ENCODE results near the gene HRCT1. TPM values are rescaled to one million over a fixed set of nuclear protein-coding genes. Genes with fewer than 3 reads are reported as not detected.

HRCT1 gene
- total and polyA plus RNA-seq, 2 experiments from 2014 or later, result not detected

GRCh38 chr9:35928591-35929452 lies 22.8 kb downstream of the HRCT1 start:
- H3K27ac Mint-ChIP-seq, result no peak overlapping the region
- no peaks in the 10 kb centered on the region for H3K4me1 ChIP-seq (ENCODE audit: insufficient read depth)
- H2AFZ ChIP-seq, result no peak overlapping the region
- H3K79me2 ChIP-seq (replicated peaks; ENCODE audit: insufficient read depth), result no peaks in the 10 kb centered on the region
- no peaks in the 10 kb centered on the region; the same call in 2 of the 3 replicates for H3K9me3 Mint-ChIP-seq
- peaks cover 3% of the 10 kb centered on the region; the same call in 2 of the 3 replicates for H3K4me1 Mint-ChIP-seq
- no peaks in the 10 kb centered on the region for H3K36me3 ChIP-seq (ENCODE audit: insufficient read depth)
- H3K27me3 Mint-ChIP-seq (ENCODE audit: insufficient read depth, low read depth, poor library complexity), result peaks cover 4% of the 10 kb centered on the region
- H3K4me3 ChIP-seq, result no peak overlapping the region
- no peaks in the 10 kb centered on the region for H4K20me1 ChIP-seq (replicated peaks; ENCODE audit: insufficient read depth)
- no peaks in the 10 kb centered on the region for H3K36me3 Mint-ChIP-seq (ENCODE audit: low read depth)
- H3F3A ChIP-seq (replicated peaks; ENCODE audit: low read depth), result no peaks in the 10 kb centered on the region
- H3K9me2 ChIP-seq (ENCODE audit: insufficient read depth), result no peaks in the 10 kb centered on the region
- TF ChIP-seq POLR2AphosphoS5 (IDR thresholded peaks at IDR 0.05; ENCODE audit: low read depth) (no peak), EZH2 (IDR thresholded peaks at IDR 0.05; ENCODE audit: low read depth, unreplicated experiment) (no peak), NANOG (IDR thresholded peaks at IDR 0.05; ENCODE audit: borderline replicate concordance) (no peak)
- no peak for ATAC-seq
- no peak overlapping the region for H3K27ac ChIP-seq (ENCODE audit: low read depth)
- H3K27me3 ChIP-seq (ENCODE audit: insufficient read depth), result no peaks in the 10 kb centered on the region
- H3K4me3 Mint-ChIP-seq, result no peak overlapping the region
- H3K4me2 ChIP-seq, result no peak overlapping the region
- no peak for DNase-seq (ENCODE audit: low spot score)

GRCh38 chr9:35929453-35929718 lies 23.4 kb downstream of the HRCT1 start:
- H3K36me3 ChIP-seq (ENCODE audit: insufficient read depth), result no peaks in the 10 kb centered on the region
- no peak overlapping the region for H3K27ac ChIP-seq (ENCODE audit: low read depth)
- no peak overlapping the region for H3K4me3 ChIP-seq
- no peaks in the 10 kb centered on the region for H3F3A ChIP-seq (replicated peaks; ENCODE audit: low read depth)
- H3K27me3 ChIP-seq (ENCODE audit: insufficient read depth), result no peaks in the 10 kb centered on the region
- H3K4me3 Mint-ChIP-seq, result no peak overlapping the region
- H3K27ac Mint-ChIP-seq, result no peak overlapping the region
- no peaks in the 10 kb centered on the region; the same call in 2 of the 3 replicates for H3K9me3 Mint-ChIP-seq
- no peaks in the 10 kb centered on the region for H3K9me2 ChIP-seq (ENCODE audit: insufficient read depth)
- H3K4me2 ChIP-seq, result no peak overlapping the region
- H3K27me3 Mint-ChIP-seq (ENCODE audit: insufficient read depth, low read depth, poor library complexity), result peaks cover 4% of the 10 kb centered on the region
- H2AFZ ChIP-seq, result no peak overlapping the region
- H3K4me1 Mint-ChIP-seq, result no peaks in the 10 kb centered on the region
- no peaks in the 10 kb centered on the region for H4K20me1 ChIP-seq (replicated peaks; ENCODE audit: insufficient read depth)
- ATAC-seq (no peak), DNase-seq (ENCODE audit: low spot score) (no peak)
- H3K4me1 ChIP-seq (ENCODE audit: insufficient read depth), result no peaks in the 10 kb centered on the region
- H3K79me2 ChIP-seq (replicated peaks; ENCODE audit: insufficient read depth), result no peaks in the 10 kb centered on the region
- H3K36me3 Mint-ChIP-seq (ENCODE audit: low read depth), result no peaks in the 10 kb centered on the region
- TF ChIP-seq EZH2phosphoT487 (IDR thresholded peaks at IDR 0.05; ENCODE audit: unreplicated experiment) (no peak), JUNB (IDR thresholded peaks at IDR 0.05; ENCODE audit: unreplicated experiment) (no peak), ZNF114 (CRISPR knock-in tag; IDR thresholded peaks at IDR 0.05) (no peak), NANOG (IDR thresholded peaks at IDR 0.05; ENCODE audit: borderline replicate concordance) (no peak), EZH2 (IDR thresholded peaks at IDR 0.05; ENCODE audit: low read depth, unreplicated experiment) (no peak), ETS1 (IDR thresholded peaks at IDR 0.05) (no peak), REST (IDR thresholded peaks at IDR 0.05; ENCODE audit: unreplicated experiment) (no peak), CREB1 (CRISPR knock-in tag; IDR thresholded peaks at IDR 0.05; ENCODE audit: low read depth) (no peak), ZNF462 (CRISPR knock-in tag; IDR thresholded peaks at IDR 0.05) (no peak), POLR2AphosphoS5 (IDR thresholded peaks at IDR 0.05; ENCODE audit: low read depth) (no peak), STAT1 (IDR thresholded peaks at IDR 0.05; ENCODE audit: unreplicated experiment) (no peak)
